ENCODE results near the gene TIFAB. TPM values are rescaled to one million over a fixed set of nuclear protein-coding genes. Genes with fewer than 3 reads are reported as not detected.
"Not testable (repeated sequence)": the region's sequence is repeated elsewhere in the genome, so short reads cannot be mapped to it uniquely, and the experiment has no call there.

Gene TIFAB
- not detected in 2 replicates for total RNA-seq

GRCh38 chr5:135452321-135453030 is at the start of gene TIFAB:
TIFAB (minus strand) TSS chr5:135452351; CDS start chr5:135449939, 2,412 bp downstream.
- Histone ChIP-seq H3K9me3 (ENCODE audit: low read depth, low read length) (no peaks in the 10 kb centered on the region), H3K4me3 (ENCODE audit: insufficient read depth, low read length) (no peak within 1 kb of the TSS), H3K27ac (ENCODE audit: low read depth, low read length) (no peak within 1 kb of the TSS), H3K79me2 (ENCODE audit: insufficient read depth, low read length) (no peaks in the 10 kb centered on the region), H3K36me3 (ENCODE audit: insufficient read depth, low read length) (no peaks in the 10 kb centered on the region), H3K4me1 (ENCODE audit: insufficient read depth, low read length) (peaks cover 21% of the 10 kb centered on the region), H3K4me2 (ENCODE audit: insufficient read depth, low read length) (no peak within 1 kb of the TSS), H2AFZ (ENCODE audit: low read length) (no peak within 1 kb of the TSS), H4K20me1 (ENCODE audit: insufficient read depth, low read length) (no peaks in the 10 kb centered on the region), H3K27me3 (ENCODE audit: insufficient read depth, low read length) (peaks cover 12% of the 10 kb centered on the region)
- no peak for DNase-seq (ENCODE audit: insufficient read length, low spot score, missing footprints)
- TF ChIP-seq, protein P1, sequence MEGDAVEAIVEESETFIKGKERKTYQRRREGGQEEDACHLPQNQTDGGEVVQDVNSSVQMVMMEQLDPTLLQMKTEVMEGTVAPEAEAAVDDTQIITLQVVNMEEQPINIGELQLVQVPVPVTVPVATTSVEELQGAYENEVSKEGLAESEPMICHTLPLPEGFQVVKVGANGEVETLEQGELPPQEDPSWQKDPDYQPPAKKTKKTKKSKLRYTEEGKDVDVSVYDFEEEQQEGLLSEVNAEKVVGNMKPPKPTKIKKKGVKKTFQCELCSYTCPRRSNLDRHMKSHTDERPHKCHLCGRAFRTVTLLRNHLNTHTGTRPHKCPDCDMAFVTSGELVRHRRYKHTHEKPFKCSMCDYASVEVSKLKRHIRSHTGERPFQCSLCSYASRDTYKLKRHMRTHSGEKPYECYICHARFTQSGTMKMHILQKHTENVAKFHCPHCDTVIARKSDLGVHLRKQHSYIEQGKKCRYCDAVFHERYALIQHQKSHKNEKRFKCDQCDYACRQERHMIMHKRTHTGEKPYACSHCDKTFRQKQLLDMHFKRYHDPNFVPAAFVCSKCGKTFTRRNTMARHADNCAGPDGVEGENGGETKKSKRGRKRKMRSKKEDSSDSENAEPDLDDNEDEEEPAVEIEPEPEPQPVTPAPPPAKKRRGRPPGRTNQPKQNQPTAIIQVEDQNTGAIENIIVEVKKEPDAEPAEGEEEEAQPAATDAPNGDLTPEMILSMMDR (IDR thresholded peaks at IDR 0.05; ENCODE audit: extremely low read depth, low read depth, low read length) = no peak

DNA sequence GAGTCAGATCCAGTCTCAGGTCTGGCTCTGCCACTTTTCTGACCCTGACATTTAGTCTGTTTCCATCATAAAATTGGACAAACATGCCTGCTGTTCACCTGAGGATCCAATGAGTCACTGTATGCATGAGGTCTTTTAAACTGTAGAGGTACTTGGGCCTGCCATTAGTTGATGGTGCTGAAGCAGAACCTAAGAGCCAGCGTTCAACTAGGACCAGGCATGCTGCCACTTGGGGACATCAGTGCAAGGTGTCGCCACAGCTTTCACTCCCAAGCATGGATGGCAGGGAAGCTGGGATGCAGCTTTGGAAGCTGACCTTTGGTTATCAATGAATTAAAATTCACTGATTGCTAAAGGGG is 46.5 kb upstream of the TIFAB start:
- Histone ChIP-seq H3K4me1 (ENCODE audit: insufficient read depth, low read length) (peaks cover 10% of the 10 kb centered on the region), H3K79me2 (ENCODE audit: insufficient read depth, low read length) (no peaks in the 10 kb centered on the region), H4K20me1 (ENCODE audit: insufficient read depth, low read length) (no peaks in the 10 kb centered on the region), H2AFZ (ENCODE audit: low read length) (no peak overlapping the region), H3K4me3 (ENCODE audit: insufficient read depth, low read length) (no peak overlapping the region), H3K27me3 (ENCODE audit: insufficient read depth, low read length) (peaks cover 6% of the 10 kb centered on the region), H3K9me3 (ENCODE audit: low read depth, low read length) (no peaks in the 10 kb centered on the region), H3K36me3 (ENCODE audit: insufficient read depth, low read length) (no peaks in the 10 kb centered on the region), H3K27ac (ENCODE audit: low read depth, low read length) (no peak overlapping the region), H3K4me2 (ENCODE audit: insufficient read depth, low read length) (no peak overlapping the region)
- TF ChIP-seq, protein P1 (IDR thresholded peaks at IDR 0.05; ENCODE audit: extremely low read depth, low read depth, low read length) = no peak
- no peak for DNase-seq (ENCODE audit: insufficient read length, low spot score, missing footprints)

GRCh38 chr5:135497971-135498636 is 46.0 kb upstream of the TIFAB start:
- Histone ChIP-seq H3K4me1 (ENCODE audit: insufficient read depth, low read length) (peaks cover 13% of the 10 kb centered on the region), H3K4me3 (ENCODE audit: insufficient read depth, low read length) (no peak overlapping the region), H3K27me3 (ENCODE audit: insufficient read depth, low read length) (peaks cover 5% of the 10 kb centered on the region), H3K9me3 (ENCODE audit: low read depth, low read length) (no peaks in the 10 kb centered on the region), H4K20me1 (ENCODE audit: insufficient read depth, low read length) (no peaks in the 10 kb centered on the region), H3K4me2 (ENCODE audit: insufficient read depth, low read length) (no peak overlapping the region), H3K36me3 (ENCODE audit: insufficient read depth, low read length) (no peaks in the 10 kb centered on the region), H3K79me2 (ENCODE audit: insufficient read depth, low read length) (no peaks in the 10 kb centered on the region), H3K27ac (ENCODE audit: low read depth, low read length) (no peak overlapping the region), H2AFZ (ENCODE audit: low read length) (no peak overlapping the region)
- DNase-seq (ENCODE audit: insufficient read length, low spot score, missing footprints) = no peak
- TF ChIP-seq, protein P1 (IDR thresholded peaks at IDR 0.05; ENCODE audit: extremely low read depth, low read depth, low read length) = no peak

- H3K27me3 ChIP-seq (ENCODE audit: insufficient read depth, low read length); H4K20me1 ChIP-seq (ENCODE audit: insufficient read depth, low read length); H3K4me2 ChIP-seq (ENCODE audit: insufficient read depth, low read length); H2AFZ ChIP-seq (ENCODE audit: low read length); H3K9me3 ChIP-seq (ENCODE audit: low read depth, low read length); H3K4me3 ChIP-seq (ENCODE audit: insufficient read depth, low read length); H3K27ac ChIP-seq (ENCODE audit: low read depth, low read length); DNase-seq (ENCODE audit: insufficient read length, low spot score, missing footprints); H3K79me2 ChIP-seq (ENCODE audit: insufficient read depth, low read length); H3K36me3 ChIP-seq (ENCODE audit: insufficient read depth, low read length): not testable (repeated sequence)
- peaks cover 20% of the 10 kb centered on the region for H3K4me1 ChIP-seq (ENCODE audit: insufficient read depth, low read length)
These were observed 43.4 kb upstream of the TIFAB start for GRCh38 chr5:135495531-135495930.
